Measurements from ENCODE around the gene LNX1.

LNX1 gene

GRCh38 chr4:53535567-53535966 lies 55.7 kb downstream of the LNX1 start:
- no peak for DNase-seq (ENCODE audit: low read depth in 2 of 2)

DNA sequence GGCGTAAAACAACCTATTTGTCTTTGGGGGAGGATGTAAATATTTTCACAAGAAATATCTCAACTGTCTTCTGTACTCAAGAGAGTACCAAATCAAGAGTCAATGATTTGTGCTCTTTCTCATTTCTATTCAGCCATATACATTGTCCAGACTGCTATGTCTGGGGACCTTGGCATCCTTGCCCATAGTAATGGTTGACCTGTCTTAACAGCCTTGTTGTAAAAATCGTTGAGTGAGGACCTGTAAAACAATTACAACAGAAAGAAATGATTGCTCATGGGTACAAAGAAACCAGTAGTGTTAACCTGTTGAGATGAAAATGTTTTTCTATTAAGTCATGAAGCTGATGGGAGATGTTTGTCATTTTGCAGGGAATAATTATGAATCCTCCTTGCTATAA lies 56.6 kb downstream of the LNX1 start:
- DNase-seq (ENCODE audit: low read depth in 2 of 2): no peak

- DNase-seq (ENCODE audit: low read depth in 2 of 2): no peak
These were observed 58.8 kb downstream of the LNX1 start for GRCh38 chr4:53532521-53532920.

DNA sequence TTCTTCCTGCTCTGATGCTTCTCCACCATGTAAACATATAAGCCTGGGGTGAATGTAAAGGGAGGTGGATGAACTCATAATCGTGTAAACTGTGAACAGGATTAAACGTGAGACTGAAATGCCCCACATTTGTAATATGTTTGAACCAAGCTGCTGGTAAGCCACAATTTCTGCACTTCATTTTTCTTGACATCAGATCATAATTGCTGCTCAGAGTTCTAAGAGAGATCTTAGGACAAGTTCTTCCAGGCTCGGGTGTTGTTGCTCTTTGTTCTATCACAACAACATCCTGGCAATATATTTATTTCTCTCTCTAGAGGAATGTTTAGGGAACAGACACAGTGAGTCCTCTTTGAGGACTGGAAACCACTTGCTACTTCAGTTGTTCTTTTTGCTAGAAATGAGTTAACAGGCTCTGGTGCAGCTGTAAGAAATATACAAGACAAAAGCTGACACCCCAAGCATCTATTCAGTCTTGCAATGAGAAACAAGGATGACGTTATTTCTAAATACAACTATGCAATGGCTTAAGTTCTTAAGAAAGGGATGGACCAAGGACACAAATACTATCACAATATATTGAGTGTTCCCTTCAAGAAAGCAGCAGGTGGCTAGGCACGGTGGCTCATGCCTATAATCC lies 59.6 kb downstream of the LNX1 start:
- DNase-seq (ENCODE audit: low read depth in 2 of 2): no peak

DNA sequence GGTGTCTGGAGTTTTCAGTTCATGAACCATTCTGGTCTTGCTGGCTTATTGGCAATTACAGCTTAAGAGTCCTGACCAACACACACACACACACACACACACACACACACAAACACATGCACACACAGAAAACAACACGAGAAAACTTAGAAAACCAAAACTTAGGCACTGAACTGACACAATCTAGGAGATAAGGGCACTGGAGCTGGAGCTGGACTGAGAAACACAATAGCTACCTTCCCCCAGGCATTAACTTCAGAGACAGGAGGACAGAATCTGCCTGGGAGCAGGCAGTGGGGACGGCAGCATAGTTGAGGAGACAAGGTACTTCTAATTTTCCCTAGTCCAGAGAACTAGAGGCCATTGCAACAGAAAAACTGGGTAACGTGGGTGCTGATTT lies 62.3 kb downstream of the LNX1 start:
- DNase-seq (ENCODE audit: low read depth in 2 of 2): no peak

- DNase-seq (ENCODE audit: low read depth in 2 of 2): no peak
These were observed 63.4 kb downstream of the LNX1 start for GRCh38 chr4:53527930-53528329.

GRCh38 chr4:53527326-53527725 lies 64.0 kb downstream of the LNX1 start:
- no peak for DNase-seq (ENCODE audit: low read depth in 2 of 2)

DNA sequence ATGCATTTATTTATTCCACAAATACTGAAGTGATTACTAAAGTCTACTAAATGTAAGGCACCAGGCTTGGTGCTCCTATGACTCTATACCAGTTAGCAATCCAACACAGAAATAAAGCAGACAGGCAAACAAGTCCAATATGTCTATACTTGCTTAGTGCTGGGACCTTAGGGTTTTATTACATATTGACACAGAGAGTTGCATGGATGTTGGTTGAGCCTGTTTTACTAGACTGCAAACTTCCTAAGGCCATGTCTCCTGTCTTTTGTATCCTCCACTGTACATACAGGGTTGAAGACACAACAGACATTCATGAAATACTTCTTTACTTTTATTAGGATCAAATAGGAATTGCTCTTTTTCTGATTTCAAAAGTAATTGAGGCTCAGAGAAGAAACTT lies 69.0 kb downstream of the LNX1 start:
- no peak for DNase-seq (ENCODE audit: low read depth in 2 of 2)

GRCh38 chr4:53520116-53520515 lies 71.2 kb downstream of the LNX1 start:
- no peak for DNase-seq (ENCODE audit: low read depth in 2 of 2)

DNA sequence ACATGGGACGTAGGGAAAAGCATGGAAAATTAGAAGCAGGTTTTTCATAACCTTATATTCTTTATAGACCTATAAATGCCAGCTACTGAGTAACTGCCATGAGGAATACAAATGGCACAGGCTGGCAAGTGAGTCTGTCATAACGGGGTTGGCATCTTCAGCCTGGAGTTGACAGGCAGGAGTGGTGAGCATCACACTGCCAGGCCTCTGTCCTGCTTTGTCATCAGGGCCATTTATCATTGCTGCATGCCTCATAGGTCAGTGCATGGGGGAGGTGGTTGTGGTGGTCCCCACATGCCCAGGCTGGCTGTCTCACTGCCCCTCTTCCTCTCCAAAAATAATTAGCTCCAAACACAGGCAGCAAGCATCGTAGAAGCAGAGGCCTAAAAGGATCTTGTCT lies 72.5 kb downstream of the LNX1 start:
- DNase-seq (ENCODE audit: low read depth in 2 of 2): no peak

DNA sequence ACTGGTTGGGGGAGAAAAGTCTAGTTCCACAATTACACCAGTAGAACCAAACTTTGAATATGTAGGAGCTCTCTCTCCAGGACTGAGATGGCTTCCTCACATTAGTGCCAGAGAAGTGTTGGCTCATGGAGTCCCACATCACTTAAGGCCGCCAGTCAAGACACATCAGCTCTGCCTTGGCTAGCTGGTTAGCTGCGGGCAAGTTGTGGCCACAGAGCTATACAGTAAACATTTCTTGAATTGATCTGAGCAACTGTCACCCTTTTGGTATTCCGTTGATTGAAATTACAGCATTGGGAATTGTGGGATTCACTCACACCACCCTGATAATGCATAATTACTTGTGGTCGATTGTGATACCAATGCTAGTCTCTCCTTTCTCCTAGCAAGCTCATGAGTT lies 76.2 kb downstream of the LNX1 start:
- no peak for DNase-seq (ENCODE audit: low read depth in 2 of 2)

DNA sequence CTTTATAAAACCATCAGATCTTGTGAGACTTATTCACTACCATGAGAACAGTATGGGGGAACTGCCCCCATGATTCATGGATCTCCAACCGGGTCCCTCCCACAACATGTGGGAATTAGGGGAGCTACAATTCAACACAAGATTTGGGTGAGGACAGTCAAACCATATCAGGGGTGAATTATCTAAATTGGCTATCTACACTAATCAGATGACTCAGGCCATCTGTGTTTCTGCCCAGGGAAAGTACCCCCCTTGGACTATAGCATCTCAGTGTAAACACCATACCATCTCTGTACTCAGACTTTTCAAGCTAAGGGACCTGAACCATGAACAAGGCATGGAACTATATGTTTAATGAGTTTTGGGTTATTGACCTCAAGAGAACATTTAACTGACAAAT lies 76.8 kb downstream of the LNX1 start:
- no peak for DNase-seq (ENCODE audit: low read depth in 2 of 2)

- DNase-seq (ENCODE audit: low read depth in 2 of 2): no peak
These were observed 78.7 kb downstream of the LNX1 start for GRCh38 chr4:53512608-53513007.

GRCh38 chr4:53511014-53511413 lies 80.3 kb downstream of the LNX1 start:
- no peak for DNase-seq (ENCODE audit: low read depth in 2 of 2)

- no peak for DNase-seq (ENCODE audit: low read depth in 2 of 2)
These were observed 81.0 kb downstream of the LNX1 start for GRCh38 chr4:53510321-53510720.

DNA sequence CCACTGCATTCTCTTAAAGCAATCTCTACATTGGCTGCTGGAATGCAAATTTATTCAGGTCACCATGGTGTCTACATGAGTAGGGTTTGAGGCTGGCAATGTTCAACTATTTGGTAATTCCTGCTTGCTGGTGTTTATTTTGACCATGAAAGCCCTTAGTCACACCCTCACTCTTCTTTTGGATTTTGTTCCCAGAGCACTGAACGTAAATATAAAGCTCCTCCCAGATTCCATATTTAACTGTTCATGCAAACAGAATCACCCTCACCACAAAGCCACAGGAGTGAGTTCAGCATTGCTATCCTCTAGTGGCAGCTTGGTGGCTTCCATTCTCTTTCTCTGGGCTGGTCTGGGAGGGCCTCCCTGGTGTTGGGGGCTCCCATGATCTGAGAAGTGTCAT lies 82.8 kb downstream of the LNX1 start:
- no peak for DNase-seq (ENCODE audit: low read depth in 2 of 2)

- no peak for DNase-seq (ENCODE audit: low read depth in 2 of 2)
These were observed 83.5 kb downstream of the LNX1 start for GRCh38 chr4:53507671-53508286.

DNA sequence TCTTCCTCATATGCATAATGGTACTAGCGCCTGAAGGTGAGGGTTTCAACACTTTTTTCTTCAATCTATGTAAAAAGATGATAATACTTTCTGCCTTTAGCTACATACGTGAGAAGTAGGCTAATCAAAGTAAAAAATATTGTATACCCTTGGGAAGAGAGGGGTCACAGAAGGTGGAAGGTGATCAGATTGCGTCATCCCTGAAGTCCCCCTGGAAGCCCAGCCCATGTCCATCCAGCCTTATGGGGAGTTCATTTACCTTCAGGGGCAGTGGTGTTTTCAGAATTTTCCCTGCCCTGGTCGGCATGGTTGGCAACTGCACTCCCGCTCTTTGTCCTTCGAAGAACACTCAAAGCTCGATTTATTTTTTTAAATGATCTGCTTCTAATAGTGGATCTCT lies 84.2 kb downstream of the LNX1 start:
- DNase-seq (ENCODE audit: low read depth in 2 of 2): no peak

GRCh38 chr4:53505947-53506346 lies 85.3 kb downstream of the LNX1 start:
- DNase-seq (ENCODE audit: low read depth in 2 of 2): no peak

GRCh38 chr4:53502094-53502493 lies 89.2 kb downstream of the LNX1 start:
- no peak for DNase-seq (ENCODE audit: low read depth in 2 of 2)

DNA sequence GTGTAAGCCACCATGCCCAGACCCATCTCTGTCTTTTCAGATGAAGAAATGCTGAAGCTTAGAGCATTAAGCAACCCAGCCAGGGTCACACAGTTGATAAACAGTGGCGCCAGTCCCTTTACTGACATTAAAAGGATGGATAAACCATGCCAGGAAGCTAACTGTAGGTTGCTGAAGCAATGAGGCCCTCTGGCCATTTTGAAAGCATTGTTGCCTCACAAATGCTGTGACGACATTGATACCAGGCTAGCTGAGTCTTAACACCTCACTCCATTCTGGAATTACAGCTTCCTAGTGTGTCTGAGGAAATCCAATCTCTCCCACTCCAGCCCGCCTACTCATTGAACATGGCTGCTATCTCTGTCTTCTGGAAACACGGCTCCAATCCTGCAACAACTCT lies 89.7 kb downstream of the LNX1 start:
- no peak for DNase-seq (ENCODE audit: low read depth in 2 of 2)

DNA sequence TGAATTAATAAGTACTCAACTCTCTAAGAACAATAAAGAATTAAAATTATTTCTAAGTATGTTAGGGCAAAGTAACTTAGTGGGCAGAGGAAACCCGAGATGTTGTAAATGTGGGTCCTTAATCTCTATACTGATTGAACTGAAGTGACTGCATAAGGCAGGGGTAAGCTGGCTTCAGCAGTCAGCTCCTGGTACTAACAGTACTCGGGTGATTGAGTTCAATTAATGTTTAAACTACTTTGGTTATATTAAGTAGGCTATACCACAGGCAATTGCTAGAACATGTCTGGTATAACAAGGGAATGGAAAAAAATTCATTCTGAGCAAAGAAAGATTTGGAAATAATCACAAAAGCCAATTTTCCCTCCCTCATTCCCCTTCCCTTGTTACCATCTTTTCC lies 90.7 kb downstream of the LNX1 start:
- no peak for DNase-seq (ENCODE audit: low read depth in 2 of 2)

GRCh38 chr4:53499791-53500190 lies 91.5 kb downstream of the LNX1 start:
- no peak for DNase-seq (ENCODE audit: low read depth in 2 of 2)

DNA sequence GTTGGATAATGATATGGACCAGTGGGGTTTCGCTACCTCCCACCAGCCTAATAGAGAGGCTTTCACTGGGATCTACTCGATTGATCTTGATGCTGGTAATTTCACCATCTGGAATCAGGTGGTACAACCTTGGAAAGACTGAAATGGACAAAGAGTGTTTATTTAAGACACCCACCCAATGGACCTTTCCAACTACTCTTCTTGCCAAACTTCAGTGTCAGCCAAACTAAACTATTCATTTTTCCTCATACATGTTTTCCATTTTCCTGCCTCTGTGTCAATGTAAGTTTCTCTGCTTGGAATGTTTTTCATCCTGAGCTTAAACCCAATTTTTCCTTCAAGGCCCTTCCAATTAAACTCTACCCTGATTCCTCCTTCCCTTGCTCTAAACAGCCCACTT lies 92.6 kb downstream of the LNX1 start:
- DNase-seq (ENCODE audit: low read depth in 2 of 2): no peak

Measured in stimulated activated CD8-positive, alpha-beta memory T cell treated with anti-CD3 and anti-CD28 coated beads, Interleukin-7, amount 100 ng/mL, for 1 hour (primary cell).